Endothelial cell (in vitro differentiated cells): Measurements from ENCODE around the gene XXYLT1. TPM values are rescaled to one million over a fixed set of nuclear protein-coding genes. Genes with fewer than 3 reads are reported as not detected.
"Not testable (repeated sequence)": the region's sequence is repeated elsewhere in the genome, so short reads cannot be mapped to it uniquely, and the experiment has no call there.

ENCODE experiments used
- DNase-seq: peaks from one replicate; pipeline ENCODE4 v3.0.0; 2021; ENCODE audit warnings: low spot score
- H3K27ac Mint-ChIP-seq: one replicate; pipeline ENCODE4 v1.8.0; 2021; ENCODE audit warnings: mixed read lengths, inconsistent platforms; ENCODE audit not compliant: unreplicated experiment
- H3K27me3 Mint-ChIP-seq: one replicate; pipeline ENCODE4 v1.8.0; 2021; ENCODE audit warnings: mild to moderate bottlenecking, moderate library complexity, mixed read lengths, inconsistent platforms; ENCODE audit not compliant: unreplicated experiment
- H3K36me3 Mint-ChIP-seq: one replicate; pipeline ENCODE4 v1.8.0; 2021; ENCODE audit warnings: mild to moderate bottlenecking, low read depth, mixed read lengths, inconsistent platforms; ENCODE audit not compliant: unreplicated experiment
- H3K4me1 Mint-ChIP-seq: one replicate; pipeline ENCODE4 v1.8.0; 2021; ENCODE audit warnings: mild to moderate bottlenecking, mixed read lengths, inconsistent platforms; ENCODE audit not compliant: unreplicated experiment
- H3K4me3 Mint-ChIP-seq: one replicate; pipeline ENCODE4 v1.8.0; 2021; ENCODE audit warnings: mild to moderate bottlenecking, mixed read lengths, inconsistent platforms; ENCODE audit not compliant: unreplicated experiment
- H3K9me3 Mint-ChIP-seq: one replicate; pipeline ENCODE4 v1.8.0; 2021; ENCODE audit warnings: mixed read lengths, inconsistent platforms; ENCODE audit not compliant: unreplicated experiment
- total RNA-seq: library from RNA; stranded (reverse); fragmentation: NEBNext Ultra II Directional; extraction: Animal tissue kit (Norgen Biotek cat#: 25700); gene quantifications from one replicate; pipeline ENCODE4 v1.2.1, GENCODE V29; 2021; ENCODE audit not compliant: unreplicated experiment
- TF ChIP-seq, protein P1 (sequence below): fragments of 200-600 bp; sonication (generic); IDR thresholded peaks from one replicate; pipeline ENCODE4 v1.5.0; 2021; ENCODE audit warnings: antibody characterized with exemption; ENCODE audit not compliant: unreplicated experiment

Gene XXYLT1
- total RNA-seq, 1 donor from 2014 or later: 25.0 TPM

DNA sequence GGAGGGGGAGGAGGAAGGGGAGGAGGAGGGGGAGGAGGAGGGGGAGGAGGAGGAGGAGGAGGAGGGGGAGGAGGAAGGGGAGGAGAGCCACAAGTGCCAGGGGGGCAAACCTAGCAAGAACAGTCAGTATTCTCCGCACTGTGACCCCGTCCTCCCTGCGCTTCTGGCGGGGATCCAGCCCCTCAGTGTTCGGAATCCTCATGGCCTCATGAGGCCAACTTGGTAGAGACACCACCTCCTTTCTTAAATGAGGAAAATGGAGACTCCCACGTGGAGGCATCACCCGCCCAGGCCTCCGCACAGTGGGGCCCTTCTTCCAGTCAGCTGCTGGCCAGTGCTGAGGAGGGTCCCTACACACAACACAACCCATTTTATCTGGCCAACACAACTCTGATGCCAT is 163.4 kb downstream of the XXYLT1 start:
- Mint-ChIP-seq H3K4me3 (no peak overlapping the region), H3K36me3 (peaks cover 6% of the 10 kb centered on the region), H3K4me1 (peaks cover 25% of the 10 kb centered on the region), H3K27ac (no peak overlapping the region), H3K9me3 (no peaks in the 10 kb centered on the region), H3K27me3 (peaks cover 6% of the 10 kb centered on the region)
- TF ChIP-seq, protein P1, sequence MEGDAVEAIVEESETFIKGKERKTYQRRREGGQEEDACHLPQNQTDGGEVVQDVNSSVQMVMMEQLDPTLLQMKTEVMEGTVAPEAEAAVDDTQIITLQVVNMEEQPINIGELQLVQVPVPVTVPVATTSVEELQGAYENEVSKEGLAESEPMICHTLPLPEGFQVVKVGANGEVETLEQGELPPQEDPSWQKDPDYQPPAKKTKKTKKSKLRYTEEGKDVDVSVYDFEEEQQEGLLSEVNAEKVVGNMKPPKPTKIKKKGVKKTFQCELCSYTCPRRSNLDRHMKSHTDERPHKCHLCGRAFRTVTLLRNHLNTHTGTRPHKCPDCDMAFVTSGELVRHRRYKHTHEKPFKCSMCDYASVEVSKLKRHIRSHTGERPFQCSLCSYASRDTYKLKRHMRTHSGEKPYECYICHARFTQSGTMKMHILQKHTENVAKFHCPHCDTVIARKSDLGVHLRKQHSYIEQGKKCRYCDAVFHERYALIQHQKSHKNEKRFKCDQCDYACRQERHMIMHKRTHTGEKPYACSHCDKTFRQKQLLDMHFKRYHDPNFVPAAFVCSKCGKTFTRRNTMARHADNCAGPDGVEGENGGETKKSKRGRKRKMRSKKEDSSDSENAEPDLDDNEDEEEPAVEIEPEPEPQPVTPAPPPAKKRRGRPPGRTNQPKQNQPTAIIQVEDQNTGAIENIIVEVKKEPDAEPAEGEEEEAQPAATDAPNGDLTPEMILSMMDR: no peak
- no peak for DNase-seq

DNA sequence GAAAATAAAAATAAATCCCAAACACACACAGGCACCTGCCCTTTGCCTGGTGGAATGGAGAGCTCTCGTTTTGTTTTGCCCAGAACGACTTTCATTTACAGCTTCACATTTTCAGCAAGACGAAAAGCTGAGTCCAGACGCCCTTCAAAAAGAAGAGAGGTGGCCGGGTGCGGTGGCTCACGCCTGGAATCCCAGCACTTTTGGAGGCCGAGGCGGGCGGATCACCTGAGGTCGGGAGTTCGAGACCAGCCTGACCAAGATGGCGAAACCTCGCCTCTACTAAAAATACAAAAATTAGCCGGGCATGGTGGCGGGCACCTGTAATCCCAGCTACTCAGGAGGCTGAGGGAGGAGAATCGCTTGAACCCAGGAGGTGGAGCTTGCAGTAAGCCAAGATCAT is 163.9 kb downstream of the XXYLT1 start:
- not testable (repeated sequence) for DNase-seq, H3K9me3 Mint-ChIP-seq, H3K4me3 Mint-ChIP-seq, H3K27ac Mint-ChIP-seq, H3K36me3 Mint-ChIP-seq, H3K27me3 Mint-ChIP-seq
- H3K4me1 Mint-ChIP-seq: peaks cover 29% of the 10 kb centered on the region

DNA sequence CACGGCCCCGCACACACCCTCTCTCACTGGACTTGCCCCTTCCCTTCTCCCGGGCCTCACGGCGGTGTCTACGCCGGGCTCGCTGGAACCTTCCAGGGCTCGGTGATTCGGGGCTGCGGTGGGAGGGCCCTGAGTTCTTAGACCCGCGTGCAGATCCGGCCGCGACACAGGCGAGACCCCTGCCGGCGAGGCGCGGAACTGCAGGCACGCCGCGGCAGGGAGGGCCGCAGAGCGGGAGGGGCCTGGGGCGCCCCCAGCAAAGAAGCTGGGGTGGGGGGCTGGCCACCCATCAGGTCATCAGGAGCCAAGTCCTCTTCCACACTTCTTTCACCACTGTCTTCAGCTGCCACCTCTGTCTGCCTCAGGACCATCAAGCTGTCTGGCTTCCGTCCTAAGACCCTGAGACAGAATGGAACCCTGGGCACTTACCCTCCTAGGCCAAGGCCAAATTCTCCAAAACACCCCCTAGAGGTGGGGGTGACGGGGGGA is 164.5 kb downstream of the XXYLT1 start:
- no peaks in the 10 kb centered on the region for H3K9me3 Mint-ChIP-seq
- peaks cover 6% of the 10 kb centered on the region for H3K36me3 Mint-ChIP-seq
- peaks cover 6% of the 10 kb centered on the region for H3K27me3 Mint-ChIP-seq
- peak; percentile 80 for DNase-seq
- TF ChIP-seq, protein P1: peak; percentile 100
- H3K27ac Mint-ChIP-seq: no peak overlapping the region
- peaks cover 29% of the 10 kb centered on the region for H3K4me1 Mint-ChIP-seq
- no peak overlapping the region for H3K4me3 Mint-ChIP-seq

DNA sequence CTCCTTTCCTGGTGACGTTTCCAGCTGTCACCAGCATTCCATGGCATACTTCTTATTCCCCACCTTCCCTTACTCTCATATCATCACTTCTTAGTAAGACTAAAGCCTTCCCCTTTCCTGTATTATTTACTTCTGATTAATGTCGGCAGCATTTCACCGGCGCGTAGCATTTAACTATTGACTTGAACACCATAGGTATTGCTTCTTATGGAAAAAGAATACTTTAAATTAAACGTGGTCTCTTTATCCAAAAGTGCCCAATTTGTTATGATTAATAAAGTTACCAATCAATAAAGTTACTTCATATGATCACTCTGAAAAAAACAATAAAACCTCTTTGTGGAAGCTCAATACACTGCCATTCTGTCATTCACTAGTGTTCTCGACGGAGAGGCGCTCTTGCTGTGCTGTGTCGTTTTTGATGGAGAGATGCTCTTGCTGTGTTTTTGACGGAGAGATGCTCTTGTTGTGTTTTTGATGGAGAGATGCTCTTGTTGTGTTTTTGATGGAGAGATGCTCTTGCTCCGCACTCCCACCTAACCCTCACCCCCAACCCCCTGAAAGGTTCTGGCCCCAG is 165.0 kb downstream of the XXYLT1 start:
- peaks cover 6% of the 10 kb centered on the region for H3K36me3 Mint-ChIP-seq
- peaks cover 33% of the 10 kb centered on the region for H3K4me1 Mint-ChIP-seq
- H3K9me3 Mint-ChIP-seq: no peaks in the 10 kb centered on the region
- TF ChIP-seq, protein P1: no peak
- DNase-seq: no peak
- H3K27ac Mint-ChIP-seq: peak overlapping the region; percentile 21
- H3K27me3 Mint-ChIP-seq: peaks cover 6% of the 10 kb centered on the region
- peak overlapping the region; percentile 53 for H3K4me3 Mint-ChIP-seq

DNA sequence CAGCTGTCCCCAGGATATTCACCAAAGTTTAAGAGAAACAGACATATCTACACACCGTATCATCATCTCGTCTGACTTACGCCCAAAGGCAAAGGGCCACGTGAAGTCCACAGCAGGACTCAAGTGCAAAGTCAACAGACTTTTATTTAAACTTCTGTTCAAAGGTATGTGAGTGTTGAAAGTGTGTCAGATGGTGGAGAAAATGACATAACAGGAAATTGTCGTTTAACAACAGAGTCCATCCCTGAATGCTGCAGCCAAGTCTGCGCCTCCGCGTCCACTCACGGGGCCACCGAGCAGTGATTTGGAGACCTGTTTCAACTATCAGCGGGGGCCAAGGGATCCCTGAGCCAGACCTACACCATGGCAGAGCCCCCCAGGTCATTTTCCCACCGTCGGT is 165.6 kb downstream of the XXYLT1 start:
- peaks cover 9% of the 10 kb centered on the region for H3K27me3 Mint-ChIP-seq
- H3K4me3 Mint-ChIP-seq: no peak overlapping the region
- H3K4me1 Mint-ChIP-seq: peaks cover 36% of the 10 kb centered on the region
- TF ChIP-seq, protein P1: no peak
- H3K27ac Mint-ChIP-seq: no peak overlapping the region
- no peak for DNase-seq
- peaks cover 6% of the 10 kb centered on the region for H3K36me3 Mint-ChIP-seq
- no peaks in the 10 kb centered on the region for H3K9me3 Mint-ChIP-seq
